SK-N-SH (cell line): ENCODE measurements around the gene CD59. TPM values are rescaled to one million over a fixed set of nuclear protein-coding genes. Genes with fewer than 3 reads are reported as not detected.
A peak's percentile ranks its signal among the peaks of the same experiment; 100 is the strongest.

Source experiments
- CHD2 ChIP-seq: fragments of 150-350 bp; IDR thresholded peaks from 2 replicates; pipeline ENCODE4 v1.6.1; 2018; ENCODE audit warnings: low read length; ENCODE audit not compliant: partially characterized antibody
- CTCF ChIP-seq: fragments of 200-600 bp; sonication (generic); IDR thresholded peaks from 2 replicates; pipeline ENCODE4 v1.6.1; 2017; ENCODE audit warnings: antibody characterized with exemption, mild to moderate bottlenecking, moderate library complexity
- EZH2phosphoT487 ChIP-seq: fragments of 200-600 bp; sonication (generic); IDR thresholded peaks from 2 replicates; pipeline ENCODE4 v1.6.1; 2017; ENCODE audit warnings: low read depth, mixed run types, mild to moderate bottlenecking, antibody characterized with exemption, moderate library complexity, borderline replicate concordance
- FOSL2 ChIP-seq: IDR thresholded peaks from 2 replicates; pipeline ENCODE4 v1.4.0; 2012; ENCODE audit warnings: low read depth, mild to moderate bottlenecking, moderate library complexity, borderline replicate concordance
- FOXJ3 ChIP-seq: sonication (generic); formaldehyde crosslinking; IDR thresholded peaks from 2 replicates; pipeline ENCODE4 v1.5.1; 2020; ENCODE audit warnings: mild to moderate bottlenecking, missing genetic modification reagents
- FOXM1 ChIP-seq: IDR thresholded peaks from 2 replicates; pipeline ENCODE4 v1.4.0; 2012; ENCODE audit warnings: low read depth, mild to moderate bottlenecking
- IRF3 ChIP-seq: fragments of 150-350 bp; IDR thresholded peaks from 2 replicates; pipeline ENCODE4 v1.6.1; 2016; ENCODE audit warnings: mild to moderate bottlenecking, low read depth, low read length
- MXI1 ChIP-seq: IDR thresholded peaks from 2 replicates; pipeline ENCODE4 v1.6.1; 2012; ENCODE audit warnings: mild to moderate bottlenecking, low read depth, low read length, improper control_type of control experiment
- NFIC ChIP-seq: IDR thresholded peaks from 2 replicates; pipeline ENCODE4 v1.4.0; 2012; ENCODE audit warnings: borderline replicate concordance
- NRF1 ChIP-seq: IDR thresholded peaks from 2 replicates; pipeline ENCODE4 v1.6.1; 2012; ENCODE audit warnings: low read depth, mild to moderate bottlenecking, low read length
- POLR2AphosphoS5 ChIP-seq: IDR thresholded peaks from 2 replicates; pipeline ENCODE4 v1.6.1; 2012; ENCODE audit warnings: low read depth, low read length
- RAD21 ChIP-seq: IDR thresholded peaks from 2 replicates; pipeline ENCODE4 v1.6.1; 2012; ENCODE audit warnings: mild to moderate bottlenecking, low read length
- REST ChIP-seq: IDR thresholded peaks from 2 replicates; pipeline ENCODE4 v1.6.1; 2012; ENCODE audit warnings: mild to moderate bottlenecking, low read depth, low read length, moderate library complexity
- RXRA ChIP-seq: IDR thresholded peaks from 2 replicates; pipeline ENCODE4 v1.4.0; 2012; ENCODE audit warnings: low read depth, mild to moderate bottlenecking, borderline replicate concordance
- TAF1 ChIP-seq: IDR thresholded peaks from 2 replicates; pipeline ENCODE4 v1.6.1; 2012; ENCODE audit warnings: low read depth, mild to moderate bottlenecking, low read length, moderate library complexity, borderline replicate concordance
- USF1 ChIP-seq: IDR thresholded peaks from 2 replicates; pipeline ENCODE4 v1.4.0; 2012; ENCODE audit warnings: low read depth, borderline replicate concordance
- polyA plus RNA-seq, 3 experiments: library from polyadenylated mRNA; depleted of rRNA; stranded (reverse); fragments of >200 nt; gene quantifications; 2 replicates each; pipeline ENCODE4 v1.2.3, GENCODE V29; 2012

CD59 gene
- polyA plus RNA-seq, 1 of the 3 experiments (the other 2 are of a cell fraction): 616 TPM

- TF ChIP-seq TAF1: no peak
- no peak for TF ChIP-seq CTCF
- no peak for TF ChIP-seq REST
- TF ChIP-seq USF1: no peak
- no peak for TF ChIP-seq RAD21
- no peak for TF ChIP-seq FOXJ3
- TF ChIP-seq FOSL2: no peak
- TF ChIP-seq RXRA: no peak
- TF ChIP-seq POLR2AphosphoS5: no peak
- TF ChIP-seq FOXM1: no peak
- TF ChIP-seq IRF3: no peak
- 0 out of 2 replicates have a peak, but pooled peaks have one; percentile 19 for TF ChIP-seq MXI1
- peak; percentile 43 for TF ChIP-seq CHD2
- peak; percentile 74 for TF ChIP-seq NFIC
- no peak for TF ChIP-seq NRF1
- no peak for TF ChIP-seq EZH2phosphoT487
These were observed 42.5 kb upstream of the CD59 start (continued) for GRCh38 chr11:33778675-33779074.
